ENCODE measurements around the gene GCN1.

GCN1 gene

GRCh38 chr12:120098756-120099470 lies 95.6 kb downstream of the GCN1 start:
- no peak for DNase-seq

GRCh38 chr12:120096671-120097202 lies 97.8 kb downstream of the GCN1 start:
- DNase-seq, result no peak

GRCh38 chr12:120095736-120096135 lies 98.8 kb downstream of the GCN1 start:
- DNase-seq, result no peak

- no peak for DNase-seq
Measured at GRCh38 chr12:120095331-120095730, 99.2 kb downstream of the GCN1 start.

- peak in 19 of 56 donors; percentile 8 to 41 (median 25) for DNase-seq
Measured at GRCh38 chr12:120094485-120094884, 100.0 kb downstream of the GCN1 start.

GRCh38 chr12:120093592-120094355 lies 100.7 kb downstream of the GCN1 start:
- peak in 4 of 56 donors; percentile 6 to 12 (median 11) for DNase-seq

- no peak for DNase-seq
Measured at GRCh38 chr12:120093336-120093591, 101.3 kb downstream of the GCN1 start.

GRCh38 chr12:120092551-120093335 lies 101.8 kb downstream of the GCN1 start:
- no peak for DNase-seq

- DNase-seq, result peak in 2 of 56 donors; percentile 11 to 21
Measured at GRCh38 chr12:120091371-120092090, 103.0 kb downstream of the GCN1 start.

- DNase-seq, result no peak
Measured at GRCh38 chr12:120090626-120091295, 103.8 kb downstream of the GCN1 start.

GRCh38 chr12:120090206-120090605 lies 104.3 kb downstream of the GCN1 start:
- no peak for DNase-seq

- DNase-seq, result no peak
Measured at GRCh38 chr12:120089796-120090195, 104.7 kb downstream of the GCN1 start.

- DNase-seq, result no peak
Measured at GRCh38 chr12:120089105-120089504, 105.4 kb downstream of the GCN1 start.

- peak; percentile 94 to 100 (median 99) for DNase-seq
Measured at GRCh38 chr12:120086801-120087621, 107.5 kb downstream of the GCN1 start.

- DNase-seq, result peak in 1 of 56 donors; percentile 0
Measured at GRCh38 chr12:120085920-120086645, 108.4 kb downstream of the GCN1 start.

- no peak for DNase-seq
Measured at GRCh38 chr12:120081641-120082040, 112.9 kb downstream of the GCN1 start.

- DNase-seq, result no peak
Measured at GRCh38 chr12:120079411-120080400, 114.8 kb downstream of the GCN1 start.

GRCh38 chr12:120078868-120079267 lies 115.6 kb downstream of the GCN1 start:
- DNase-seq, result no peak
